WI38 (cell line): ENCODE measurements around the gene DACH1.

Experiments used
- H3K4me3 ChIP-seq: 2 replicates; pipeline ENCODE4 v1.5.1; 2011; ENCODE audit warnings: low read depth, mild to moderate bottlenecking, control low read depth, low read length
- TF ChIP-seq, protein P1 (sequence below): IDR thresholded peaks from 2 replicates; pipeline ENCODE4 v1.5.1; 2012; ENCODE audit warnings: low read depth, mild to moderate bottlenecking, control low read depth, low read length

Gene DACH1

DNA sequence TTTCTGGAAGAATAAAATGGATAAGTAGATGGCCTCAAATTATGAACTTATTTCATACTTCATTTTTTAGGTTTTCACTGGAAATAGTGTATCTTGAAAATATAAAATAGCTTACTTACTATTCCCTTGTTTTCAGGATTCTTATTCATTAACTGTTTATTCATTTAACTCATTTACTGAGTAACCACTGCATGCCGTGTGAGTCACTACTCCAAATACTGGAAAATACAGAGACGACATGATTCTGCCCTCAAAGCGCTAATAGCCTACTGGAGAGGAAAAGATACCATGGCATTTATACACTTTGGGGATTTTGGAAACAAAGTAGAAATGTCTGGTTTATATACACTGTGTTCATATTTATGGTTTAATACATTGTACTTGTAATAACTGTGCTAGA is 270.9 kb downstream of the DACH1 start:
- H3K4me3 ChIP-seq = no peak overlapping the region
- TF ChIP-seq, protein P1, sequence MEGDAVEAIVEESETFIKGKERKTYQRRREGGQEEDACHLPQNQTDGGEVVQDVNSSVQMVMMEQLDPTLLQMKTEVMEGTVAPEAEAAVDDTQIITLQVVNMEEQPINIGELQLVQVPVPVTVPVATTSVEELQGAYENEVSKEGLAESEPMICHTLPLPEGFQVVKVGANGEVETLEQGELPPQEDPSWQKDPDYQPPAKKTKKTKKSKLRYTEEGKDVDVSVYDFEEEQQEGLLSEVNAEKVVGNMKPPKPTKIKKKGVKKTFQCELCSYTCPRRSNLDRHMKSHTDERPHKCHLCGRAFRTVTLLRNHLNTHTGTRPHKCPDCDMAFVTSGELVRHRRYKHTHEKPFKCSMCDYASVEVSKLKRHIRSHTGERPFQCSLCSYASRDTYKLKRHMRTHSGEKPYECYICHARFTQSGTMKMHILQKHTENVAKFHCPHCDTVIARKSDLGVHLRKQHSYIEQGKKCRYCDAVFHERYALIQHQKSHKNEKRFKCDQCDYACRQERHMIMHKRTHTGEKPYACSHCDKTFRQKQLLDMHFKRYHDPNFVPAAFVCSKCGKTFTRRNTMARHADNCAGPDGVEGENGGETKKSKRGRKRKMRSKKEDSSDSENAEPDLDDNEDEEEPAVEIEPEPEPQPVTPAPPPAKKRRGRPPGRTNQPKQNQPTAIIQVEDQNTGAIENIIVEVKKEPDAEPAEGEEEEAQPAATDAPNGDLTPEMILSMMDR = no peak

DNA sequence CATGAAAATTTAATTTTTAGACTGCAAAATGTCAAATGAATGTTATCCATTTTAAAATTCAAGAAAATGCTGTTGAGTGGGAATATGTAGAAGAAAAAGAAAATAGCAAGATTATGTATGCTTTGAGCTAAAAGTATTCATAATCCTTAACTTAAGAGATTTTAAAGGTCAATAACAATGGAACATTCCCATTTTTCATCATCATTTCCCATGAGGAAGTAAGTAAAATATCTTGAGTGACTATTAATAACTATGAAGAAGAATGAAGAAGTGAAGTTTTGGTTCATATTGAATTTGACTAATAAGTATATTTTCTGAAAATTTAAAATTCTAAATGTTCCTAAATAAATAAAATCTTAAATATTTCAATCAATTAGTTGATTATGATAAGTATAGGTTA is 273.4 kb downstream of the DACH1 start:
- no peak overlapping the region for H3K4me3 ChIP-seq
- TF ChIP-seq, protein P1 = no peak

DNA sequence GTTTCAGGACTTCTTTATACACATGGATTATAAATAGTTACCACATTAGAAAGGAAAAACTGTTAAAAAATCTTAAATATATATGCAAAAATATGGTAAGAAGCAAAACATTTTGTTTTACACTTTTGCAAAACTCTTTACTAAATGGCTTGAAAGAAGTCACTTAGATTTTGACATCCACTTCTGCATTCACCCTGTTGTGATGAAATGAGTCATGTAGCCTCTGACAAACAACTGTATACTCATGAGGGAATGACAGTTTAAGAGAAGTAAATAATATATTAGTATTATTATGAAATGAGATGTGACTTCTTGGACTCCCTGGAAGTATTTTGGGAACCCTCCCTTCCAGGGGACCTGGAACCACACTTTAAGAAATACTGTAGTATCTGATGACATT is 275.6 kb downstream of the DACH1 start:
- TF ChIP-seq, protein P1 = no peak
- H3K4me3 ChIP-seq = no peak overlapping the region

DNA sequence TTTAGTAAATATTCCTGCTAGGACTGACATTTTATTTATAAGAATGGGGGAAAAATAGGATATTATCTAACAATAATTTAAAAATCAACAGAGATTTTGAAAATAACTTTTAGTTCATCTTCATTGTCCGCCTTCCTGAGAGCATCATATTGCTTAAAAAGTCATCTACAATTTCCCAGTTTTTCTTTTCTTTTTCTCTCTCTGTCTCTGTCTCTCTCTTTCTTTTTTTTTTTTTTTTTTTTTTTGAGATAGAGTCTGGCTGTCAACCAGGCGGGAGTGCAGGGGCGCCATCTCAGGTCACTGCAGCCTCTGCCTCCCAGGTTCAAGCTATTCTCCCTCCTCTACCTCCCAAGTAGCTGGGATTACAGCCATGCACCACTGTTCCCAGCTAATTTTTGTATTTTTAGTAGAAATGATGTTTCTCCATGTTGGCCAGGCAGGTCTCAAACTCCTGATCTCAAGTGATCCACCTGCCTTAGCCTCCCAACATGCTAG is 276.3 kb downstream of the DACH1 start:
- TF ChIP-seq, protein P1 = no peak

DNA sequence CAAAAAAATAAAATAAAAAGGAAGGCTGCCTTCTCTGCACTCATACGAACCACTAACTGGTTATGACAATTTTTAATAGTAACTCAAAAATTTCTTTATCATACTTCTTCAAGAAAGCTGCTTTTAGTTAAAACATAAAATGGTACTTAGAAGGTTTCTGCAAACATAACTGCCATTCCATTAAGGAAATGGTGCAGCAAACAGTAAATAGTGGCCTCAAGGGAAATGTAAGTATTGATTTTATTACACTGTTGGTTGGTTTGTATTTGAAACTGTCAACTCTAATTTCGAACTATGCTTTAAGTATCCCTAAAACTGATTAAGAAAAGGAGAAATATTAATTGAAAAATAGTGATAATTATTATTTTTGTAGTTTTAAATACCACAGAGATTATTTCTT is 278.0 kb downstream of the DACH1 start:
- H3K4me3 ChIP-seq = no peak overlapping the region
- TF ChIP-seq, protein P1 = no peak

More for the DNA sequence above, 276.3 kb downstream of the DACH1 start:
- no peak overlapping the region for H3K4me3 ChIP-seq

DNA sequence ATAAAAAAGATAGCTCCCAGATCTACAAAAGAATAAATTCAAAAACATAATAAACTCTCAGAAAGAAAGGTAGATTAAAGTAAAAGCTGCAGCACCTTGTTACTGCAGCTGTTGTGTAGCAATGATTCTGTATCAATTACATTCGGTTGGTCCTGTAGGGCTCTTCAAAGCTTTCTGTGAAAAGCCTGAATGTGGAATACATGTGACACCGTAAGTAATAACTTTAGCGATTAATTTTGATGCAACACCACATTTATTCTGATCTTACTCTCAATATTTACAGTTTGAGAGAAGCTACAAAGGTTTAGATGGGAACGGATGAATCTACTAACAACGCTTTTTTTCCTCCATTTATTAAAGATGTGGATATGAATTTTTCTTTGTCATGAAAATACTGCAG is 279.2 kb downstream of the DACH1 start:
- TF ChIP-seq, protein P1 = no peak
- no peak overlapping the region for H3K4me3 ChIP-seq

DNA sequence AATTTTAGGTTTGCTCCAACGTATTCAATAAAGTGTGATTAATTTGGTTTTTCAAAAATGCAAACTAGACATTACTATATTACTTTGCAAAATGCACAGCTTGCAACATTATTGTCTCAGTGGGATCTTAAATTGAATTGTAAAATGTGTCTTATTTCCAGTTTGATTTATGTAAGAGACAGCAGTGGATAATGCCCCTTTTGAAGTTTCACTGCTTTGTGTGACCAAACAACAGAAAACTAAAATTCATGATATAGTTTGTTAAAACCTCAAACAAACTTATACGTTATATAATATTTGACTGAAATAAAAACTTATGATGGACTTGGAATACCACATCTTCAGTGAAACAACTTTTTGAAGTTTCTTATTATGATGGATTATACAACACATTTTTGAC is 279.8 kb downstream of the DACH1 start:
- no peak overlapping the region for H3K4me3 ChIP-seq
- TF ChIP-seq, protein P1 = no peak
